Measurements from ENCODE around the gene PIGK.

DNA sequence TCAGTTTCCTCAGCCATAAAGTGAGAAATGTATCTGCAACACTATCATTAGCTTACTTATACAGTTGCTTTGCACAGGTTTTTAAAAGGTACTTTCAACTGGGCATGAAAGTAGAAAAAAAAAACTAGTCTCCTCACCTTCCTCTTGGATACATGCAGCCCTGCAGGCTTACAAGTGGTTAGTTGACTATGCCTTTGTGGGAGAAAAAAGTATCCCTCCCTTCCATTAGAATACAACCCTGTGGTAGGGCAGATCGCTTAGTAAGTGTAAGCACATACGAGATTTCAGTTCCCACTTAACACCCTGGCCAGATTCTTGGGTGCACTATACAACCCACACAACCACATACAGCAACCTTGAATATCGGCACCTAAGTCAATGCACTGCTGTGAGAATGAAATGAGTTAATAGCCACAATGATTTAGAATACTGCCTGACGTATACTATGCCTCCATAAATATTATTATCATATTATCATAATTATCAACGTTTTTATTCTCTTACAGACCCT is 54.7 kb downstream of the PIGK start:
- TF ChIP-seq, protein P1, sequence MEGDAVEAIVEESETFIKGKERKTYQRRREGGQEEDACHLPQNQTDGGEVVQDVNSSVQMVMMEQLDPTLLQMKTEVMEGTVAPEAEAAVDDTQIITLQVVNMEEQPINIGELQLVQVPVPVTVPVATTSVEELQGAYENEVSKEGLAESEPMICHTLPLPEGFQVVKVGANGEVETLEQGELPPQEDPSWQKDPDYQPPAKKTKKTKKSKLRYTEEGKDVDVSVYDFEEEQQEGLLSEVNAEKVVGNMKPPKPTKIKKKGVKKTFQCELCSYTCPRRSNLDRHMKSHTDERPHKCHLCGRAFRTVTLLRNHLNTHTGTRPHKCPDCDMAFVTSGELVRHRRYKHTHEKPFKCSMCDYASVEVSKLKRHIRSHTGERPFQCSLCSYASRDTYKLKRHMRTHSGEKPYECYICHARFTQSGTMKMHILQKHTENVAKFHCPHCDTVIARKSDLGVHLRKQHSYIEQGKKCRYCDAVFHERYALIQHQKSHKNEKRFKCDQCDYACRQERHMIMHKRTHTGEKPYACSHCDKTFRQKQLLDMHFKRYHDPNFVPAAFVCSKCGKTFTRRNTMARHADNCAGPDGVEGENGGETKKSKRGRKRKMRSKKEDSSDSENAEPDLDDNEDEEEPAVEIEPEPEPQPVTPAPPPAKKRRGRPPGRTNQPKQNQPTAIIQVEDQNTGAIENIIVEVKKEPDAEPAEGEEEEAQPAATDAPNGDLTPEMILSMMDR (IDR thresholded peaks at IDR 0.05), result no peak
- TF ChIP-seq POLR2A (IDR thresholded peaks at IDR 0.05), result no peak

All from heart left ventricle (tissue), 13 donors.